Measurements from ENCODE around the gene IL12RB2.

IL12RB2 gene

DNA sequence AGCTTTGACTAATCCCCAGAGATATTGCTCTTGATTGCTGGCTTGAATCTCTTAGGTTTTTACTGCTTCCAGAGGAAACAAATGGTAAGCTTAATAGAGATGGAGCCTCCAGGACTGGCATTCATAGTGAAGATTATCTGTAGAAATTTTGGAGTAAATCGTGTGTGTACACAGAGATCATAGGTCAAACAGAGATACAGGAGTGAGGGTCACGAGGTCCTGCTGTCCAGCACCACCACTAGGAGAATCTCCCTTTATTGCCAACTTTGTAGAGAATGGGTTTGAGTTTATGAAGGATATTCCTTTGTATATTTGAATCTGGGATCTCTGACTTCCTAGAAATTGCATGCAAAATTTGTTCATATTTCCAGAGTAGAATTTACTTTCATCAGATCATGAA lies 130.3 kb downstream of the IL12RB2 start:
- Histone ChIP-seq H3K4me1 (ENCODE audit: control insufficient read depth in 2 of 2, insufficient read depth in 1 of 2, low read depth in 1 of 2, low read length in 2 of 2) (no peaks in the 10 kb centered on the region), H4K91ac (ENCODE audit: low read depth, low read length, poor library complexity) (no peak overlapping the region), H3K9me3 (replicated peaks in 1 of 2; ENCODE audit: control insufficient read depth in 2 of 2, insufficient read depth in 1 of 2, low read depth in 1 of 2, low read length in 2 of 2) (no peaks in the 10 kb centered on the region), H3K36me3 (replicated peaks in 1 of 2; ENCODE audit: control insufficient read depth in 2 of 2, insufficient read depth in 2 of 2, low read length in 2 of 2) (no peaks in the 10 kb centered on the region), H4K8ac (ENCODE audit: low read depth, low read length) (no peak overlapping the region), H2BK5ac (ENCODE audit: low read length) (no peak overlapping the region), H2BK12ac (ENCODE audit: low read length) (no peak overlapping the region), H2AFZ (ENCODE audit: low read length) (no peak overlapping the region), H2BK120ac (ENCODE audit: low read depth, low read length) (no peak overlapping the region), H3K14ac (ENCODE audit: low read length) (no peak overlapping the region), H3K9ac (ENCODE audit: low read depth, low read length, poor library complexity) (no peak overlapping the region), H3K4me2 (ENCODE audit: insufficient read depth, low read length, poor library complexity, severe bottlenecking) (no peak overlapping the region), H3K18ac (ENCODE audit: low read length) (no peak overlapping the region), H3K27me3 (ENCODE audit: control insufficient read depth in 3 of 3, insufficient read depth in 3 of 3, low read depth in 1 of 3, low read length in 3 of 3) (peaks cover 0 to 56% (median 0%) of the 10 kb centered on the region in 3 experiments), H3K23ac (ENCODE audit: low read depth, low read length, poor library complexity) (no peak overlapping the region), H2AK5ac (ENCODE audit: low read depth, low read length) (no peak overlapping the region), H3K4me3 (ENCODE audit: low read length in 2 of 2) (no peak overlapping the region), H3K27ac (replicated peaks; ENCODE audit: low read length) (no peak overlapping the region), H2BK15ac (ENCODE audit: low read length) (no peak overlapping the region), H3K4ac (ENCODE audit: low read length) (no peak overlapping the region), H3K79me1 (ENCODE audit: low read depth, low read length) (no peaks in the 10 kb centered on the region)
- WGBS, 2 donors (ENCODE audit: extremely low coverage in 2 of 2, insufficient read length in 2 of 2, insufficient replicate concordance in 1 of 2) = no CpG with 5 or more reads among the region's 2 CpGs
- DNase-seq (ENCODE audit: low spot score) = no peak

DNA sequence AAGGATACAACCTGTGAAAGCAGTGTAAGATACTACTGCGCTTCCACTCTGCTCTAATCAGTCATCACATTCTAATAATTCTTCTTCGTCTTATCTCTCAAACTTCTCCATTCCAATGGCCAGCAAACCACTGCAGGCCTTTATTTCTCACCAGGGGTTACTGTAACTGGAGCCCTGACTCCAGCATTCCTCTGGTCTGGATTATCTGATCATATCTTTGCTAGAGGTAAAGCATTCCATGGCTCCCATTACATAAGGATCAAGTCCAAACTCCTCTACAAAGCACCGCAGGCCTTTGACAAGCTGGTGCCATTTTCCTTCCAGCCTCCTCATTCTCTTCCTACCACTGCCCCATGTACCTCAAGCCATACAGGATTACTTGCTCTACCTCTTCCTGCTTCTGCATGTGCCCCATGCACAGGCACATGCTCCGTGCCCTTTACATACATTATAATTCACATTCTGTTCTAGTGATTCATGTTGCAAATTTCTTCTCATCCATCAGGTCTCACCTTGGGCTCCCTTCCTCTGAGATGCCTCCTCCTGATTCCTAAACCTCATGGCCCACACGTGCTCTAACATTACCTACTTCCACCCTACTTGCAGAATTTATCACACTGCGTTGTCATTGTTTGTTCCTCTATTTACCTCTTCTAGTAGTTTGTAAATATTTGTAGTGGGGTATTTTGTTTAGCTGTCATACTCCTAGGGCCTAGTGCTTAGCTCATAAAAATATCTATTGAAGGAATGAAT lies 131.8 kb downstream of the IL12RB2 start:
- Histone ChIP-seq H2AK5ac (ENCODE audit: low read depth, low read length) (no peak overlapping the region), H2BK120ac (ENCODE audit: low read depth, low read length) (no peak overlapping the region), H3K4me1 (ENCODE audit: control insufficient read depth in 2 of 2, insufficient read depth in 1 of 2, low read depth in 1 of 2, low read length in 2 of 2) (no peaks in the 10 kb centered on the region), H3K23ac (ENCODE audit: low read depth, low read length, poor library complexity) (no peak overlapping the region), H2BK15ac (ENCODE audit: low read length) (no peak overlapping the region), H2AFZ (ENCODE audit: low read length) (no peak overlapping the region), H2BK12ac (ENCODE audit: low read length) (no peak overlapping the region), H3K27ac (replicated peaks; ENCODE audit: low read length) (no peak overlapping the region), H3K4me3 (ENCODE audit: low read length in 2 of 2) (no peak overlapping the region), H3K9ac (ENCODE audit: low read depth, low read length, poor library complexity) (no peak overlapping the region), H4K8ac (ENCODE audit: low read depth, low read length) (no peak overlapping the region), H3K9me3 (replicated peaks in 1 of 2; ENCODE audit: control insufficient read depth in 2 of 2, insufficient read depth in 1 of 2, low read depth in 1 of 2, low read length in 2 of 2) (no peaks in the 10 kb centered on the region), H3K36me3 (replicated peaks in 1 of 2; ENCODE audit: control insufficient read depth in 2 of 2, insufficient read depth in 2 of 2, low read length in 2 of 2) (no peaks in the 10 kb centered on the region), H3K79me1 (ENCODE audit: low read depth, low read length) (no peaks in the 10 kb centered on the region), H4K91ac (ENCODE audit: low read depth, low read length, poor library complexity) (no peak overlapping the region), H3K4ac (ENCODE audit: low read length) (no peak overlapping the region), H3K4me2 (ENCODE audit: insufficient read depth, low read length, poor library complexity, severe bottlenecking) (no peak overlapping the region), H2BK5ac (ENCODE audit: low read length) (no peak overlapping the region), H3K27me3 (ENCODE audit: control insufficient read depth in 3 of 3, insufficient read depth in 3 of 3, low read depth in 1 of 3, low read length in 3 of 3) (peaks cover 0 to 48% (median 0%) of the 10 kb centered on the region in 3 experiments), H3K18ac (ENCODE audit: low read length) (no peak overlapping the region), H3K14ac (ENCODE audit: low read length) (no peak overlapping the region)
- 100% methylated on average over 1 of the region's 6 CpGs; no CpG with 5 or more reads in 1 of the 2 donors for WGBS, 2 donors (ENCODE audit: extremely low coverage in 2 of 2, insufficient read length in 2 of 2, insufficient replicate concordance in 1 of 2)
- no peak for DNase-seq (ENCODE audit: low spot score)

DNA sequence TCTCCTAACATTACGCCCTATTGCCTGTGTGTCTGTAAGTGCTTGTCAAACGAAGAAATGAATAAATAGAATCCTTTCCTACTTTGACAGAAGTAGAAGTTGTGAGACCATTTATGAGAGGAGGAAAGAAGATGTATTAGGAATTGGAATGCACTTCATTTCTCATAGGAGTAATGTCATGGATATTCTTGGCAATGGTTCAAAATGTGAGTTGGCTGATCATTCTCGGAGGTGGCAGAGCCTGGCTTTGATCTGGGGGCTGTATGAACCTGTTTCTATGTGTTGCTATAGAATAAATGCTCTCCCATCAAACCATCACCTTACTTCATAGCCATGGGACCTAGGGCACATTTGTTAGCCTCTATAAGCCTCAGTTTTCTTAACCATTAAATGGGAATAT lies 132.7 kb downstream of the IL12RB2 start:
- peaks cover 0 to 47% (median 0%) of the 10 kb centered on the region in 3 experiments for H3K27me3 ChIP-seq (ENCODE audit: control insufficient read depth in 3 of 3, insufficient read depth in 3 of 3, low read depth in 1 of 3, low read length in 3 of 3)
- no peak for DNase-seq (ENCODE audit: low spot score)

DNA sequence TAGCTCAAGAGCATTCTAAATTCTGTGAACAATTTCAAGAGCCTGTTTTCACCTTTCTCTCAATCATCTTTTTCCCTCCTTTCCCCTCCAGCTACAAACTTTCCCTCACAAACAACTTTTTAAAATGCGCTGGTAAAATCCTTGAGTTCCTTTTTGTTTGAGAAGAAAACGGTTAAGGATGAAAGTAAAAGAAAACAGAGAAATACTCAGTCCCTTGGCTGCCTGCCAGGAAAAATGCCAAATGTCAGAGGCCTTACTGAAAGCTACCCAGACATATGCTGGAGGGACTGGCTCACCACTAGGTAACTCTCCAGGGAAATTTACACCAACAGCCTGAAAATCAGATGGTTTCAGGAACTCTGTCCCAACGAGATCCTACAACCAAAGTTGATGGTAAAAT lies 133.5 kb downstream of the IL12RB2 start:
- no peak overlapping the region for H4K91ac ChIP-seq (ENCODE audit: low read depth, low read length, poor library complexity)
- H3K18ac ChIP-seq (ENCODE audit: low read length) = no peak overlapping the region
- no peak overlapping the region for H4K8ac ChIP-seq (ENCODE audit: low read depth, low read length)
- no peak overlapping the region for H3K27ac ChIP-seq (replicated peaks; ENCODE audit: low read length)
- H2AK5ac ChIP-seq (ENCODE audit: low read depth, low read length) = no peak overlapping the region
- no peaks in the 10 kb centered on the region for H3K9me3 ChIP-seq (replicated peaks in 1 of 2; ENCODE audit: control insufficient read depth in 2 of 2, insufficient read depth in 1 of 2, low read depth in 1 of 2, low read length in 2 of 2)
- no peaks in the 10 kb centered on the region for H3K36me3 ChIP-seq (replicated peaks in 1 of 2; ENCODE audit: control insufficient read depth in 2 of 2, insufficient read depth in 2 of 2, low read length in 2 of 2)
- H3K14ac ChIP-seq (ENCODE audit: low read length) = no peak overlapping the region
- no peak overlapping the region for H3K4me2 ChIP-seq (ENCODE audit: insufficient read depth, low read length, poor library complexity, severe bottlenecking)
- H3K4ac ChIP-seq (ENCODE audit: low read length) = no peak overlapping the region
- H2BK15ac ChIP-seq (ENCODE audit: low read length) = no peak overlapping the region
- H3K23ac ChIP-seq (ENCODE audit: low read depth, low read length, poor library complexity) = no peak overlapping the region
- no peak for DNase-seq (ENCODE audit: low spot score)
- no peak overlapping the region for H2BK5ac ChIP-seq (ENCODE audit: low read length)
- no peak overlapping the region for H2BK12ac ChIP-seq (ENCODE audit: low read length)
- no peak overlapping the region for H3K4me3 ChIP-seq (ENCODE audit: low read length in 2 of 2)
- no peak overlapping the region for H2AFZ ChIP-seq (ENCODE audit: low read length)
- H3K27me3 ChIP-seq (ENCODE audit: control insufficient read depth in 3 of 3, insufficient read depth in 3 of 3, low read depth in 1 of 3, low read length in 3 of 3) = peaks cover 0 to 47% (median 0%) of the 10 kb centered on the region in 3 experiments
- WGBS, 2 donors (ENCODE audit: extremely low coverage in 2 of 2, insufficient read length in 2 of 2, insufficient replicate concordance in 1 of 2) = 100% methylated on average over 1 of the region's 3 CpGs; no CpG with 5 or more reads in 1 of the 2 donors
- no peak overlapping the region for H3K9ac ChIP-seq (ENCODE audit: low read depth, low read length, poor library complexity)
- no peaks in the 10 kb centered on the region for H3K79me1 ChIP-seq (ENCODE audit: low read depth, low read length)
- no peaks in the 10 kb centered on the region for H3K4me1 ChIP-seq (ENCODE audit: control insufficient read depth in 2 of 2, insufficient read depth in 1 of 2, low read depth in 1 of 2, low read length in 2 of 2)
- no peak overlapping the region for H2BK120ac ChIP-seq (ENCODE audit: low read depth, low read length)

More for the DNA sequence above, 132.7 kb downstream of the IL12RB2 start:
- Histone ChIP-seq H3K4me2 (ENCODE audit: insufficient read depth, low read length, poor library complexity, severe bottlenecking) (no peak overlapping the region), H2BK120ac (ENCODE audit: low read depth, low read length) (no peak overlapping the region), H3K27ac (replicated peaks; ENCODE audit: low read length) (no peak overlapping the region), H2BK12ac (ENCODE audit: low read length) (no peak overlapping the region), H3K18ac (ENCODE audit: low read length) (no peak overlapping the region), H3K79me1 (ENCODE audit: low read depth, low read length) (no peaks in the 10 kb centered on the region), H2BK15ac (ENCODE audit: low read length) (no peak overlapping the region), H2BK5ac (ENCODE audit: low read length) (no peak overlapping the region), H3K36me3 (replicated peaks in 1 of 2; ENCODE audit: control insufficient read depth in 2 of 2, insufficient read depth in 2 of 2, low read length in 2 of 2) (no peaks in the 10 kb centered on the region), H3K4me1 (ENCODE audit: control insufficient read depth in 2 of 2, insufficient read depth in 1 of 2, low read depth in 1 of 2, low read length in 2 of 2) (no peaks in the 10 kb centered on the region), H3K9me3 (replicated peaks in 1 of 2; ENCODE audit: control insufficient read depth in 2 of 2, insufficient read depth in 1 of 2, low read depth in 1 of 2, low read length in 2 of 2) (no peaks in the 10 kb centered on the region), H3K4ac (ENCODE audit: low read length) (no peak overlapping the region), H2AK5ac (ENCODE audit: low read depth, low read length) (no peak overlapping the region), H4K8ac (ENCODE audit: low read depth, low read length) (no peak overlapping the region), H3K14ac (ENCODE audit: low read length) (no peak overlapping the region), H3K4me3 (ENCODE audit: low read length in 2 of 2) (no peak overlapping the region), H3K9ac (ENCODE audit: low read depth, low read length, poor library complexity) (no peak overlapping the region), H2AFZ (ENCODE audit: low read length) (no peak overlapping the region), H3K23ac (ENCODE audit: low read depth, low read length, poor library complexity) (no peak overlapping the region), H4K91ac (ENCODE audit: low read depth, low read length, poor library complexity) (no peak overlapping the region)
- no CpG with 5 or more reads among the region's 3 CpGs for WGBS, 2 donors (ENCODE audit: extremely low coverage in 2 of 2, insufficient read length in 2 of 2, insufficient replicate concordance in 1 of 2)
